Activated T-helper 2 cell treated with anti-CD3 and anti-CD28 coated beads, Interferon-gamma antibody, Interleukin-2, Interleukin-4, amounts not matched to agents 10 μg/mL and 5 μg/mL and 100 μg/mL, durations not matched to agents 14 hours and 24 hours and 36 hours (primary cell): ENCODE measurements around the gene DGKH. TPM values are rescaled to one million over a fixed set of nuclear protein-coding genes. Genes with fewer than 3 reads are reported as not detected.

Source experiments
- DNase-seq: peaks from one replicate; pipeline ENCODE4 v3.0.0; 2021; ENCODE audit warnings: low spot score
- H3K27ac Mint-ChIP-seq: one replicate; pipeline ENCODE4 v1.8.0; 2021; ENCODE audit warnings: mixed read lengths
- H3K27me3 Mint-ChIP-seq: one replicate; pipeline ENCODE4 v1.8.0; 2021; ENCODE audit warnings: low read depth, mixed read lengths
- H3K36me3 Mint-ChIP-seq: one replicate; pipeline ENCODE4 v1.8.0; 2021; ENCODE audit warnings: low read depth, mixed read lengths
- H3K4me1 Mint-ChIP-seq: one replicate; pipeline ENCODE4 v1.8.0; 2021; ENCODE audit warnings: low read depth, mixed read lengths
- H3K4me3 Mint-ChIP-seq: one replicate; pipeline ENCODE4 v1.8.0; 2021; ENCODE audit warnings: low read depth, mild to moderate bottlenecking, moderate library complexity, mixed read lengths
- H3K9me3 Mint-ChIP-seq: one replicate; pipeline ENCODE4 v1.8.0; 2021; ENCODE audit warnings: mixed read lengths
- intact Hi-C: fragments of 100-400 bp; cut with micrococcal nuclease; formaldehyde crosslinking; loops from one replicate; pipeline ENCODE4 v1.15.1; 2023
- total RNA-seq: library from RNA; stranded (reverse); gene quantifications from 2 replicates; pipeline ENCODE4 v1.2.3, GENCODE V29; 2022

DGKH gene
- total RNA-seq, 1 donor from 2014 or later = 13.7 TPM

- H3K4me1 Mint-ChIP-seq = peaks cover 6% of the 10 kb centered on the region
- H3K36me3 Mint-ChIP-seq = no peaks in the 10 kb centered on the region
- intact Hi-C loops = no loop called here
- H3K4me3 Mint-ChIP-seq = no peak overlapping the region
- DNase-seq = no peak
- peaks cover 5% of the 10 kb centered on the region for H3K27me3 Mint-ChIP-seq
- peak overlapping the region; percentile 21 for H3K27ac Mint-ChIP-seq
- H3K9me3 Mint-ChIP-seq = no peaks in the 10 kb centered on the region
These were observed 199.4 kb downstream of the DGKH start for GRCh38 chr13:42247883-42248282.

GRCh38 chr13:42255886-42256285 lies 207.4 kb downstream of the DGKH start:
- Mint-ChIP-seq H3K27ac (no peak overlapping the region), H3K9me3 (peaks cover 7% of the 10 kb centered on the region), H3K27me3 (peaks cover 5% of the 10 kb centered on the region), H3K4me1 (peaks cover 10% of the 10 kb centered on the region), H3K4me3 (no peak overlapping the region), H3K36me3 (no peaks in the 10 kb centered on the region)
- DNase-seq = no peak
- intact Hi-C loops = no loop called here

- Mint-ChIP-seq H3K27ac (no peak overlapping the region), H3K9me3 (peaks cover 13% of the 10 kb centered on the region), H3K27me3 (peaks cover 2% of the 10 kb centered on the region), H3K4me1 (peaks cover 10% of the 10 kb centered on the region), H3K36me3 (no peaks in the 10 kb centered on the region), H3K4me3 (no peak overlapping the region)
- intact Hi-C loops = no loop called here
- no peak for DNase-seq
These were observed 210.3 kb downstream of the DGKH start for GRCh38 chr13:42258747-42259146.

- Mint-ChIP-seq H3K4me3 (no peak overlapping the region), H3K36me3 (no peaks in the 10 kb centered on the region), H3K27me3 (peaks cover 7% of the 10 kb centered on the region), H3K9me3 (peaks cover 13% of the 10 kb centered on the region), H3K27ac (peak overlapping the region; percentile 72), H3K4me1 (peaks cover 10% of the 10 kb centered on the region)
- no peak for DNase-seq
- intact Hi-C loops = no loop called here
These were observed 211.1 kb downstream of the DGKH start for GRCh38 chr13:42259515-42259914.

GRCh38 chr13:42260903-42261654 lies 212.6 kb downstream of the DGKH start:
- no peak overlapping the region for H3K4me3 Mint-ChIP-seq

GRCh38 chr13:42266473-42266872 lies 218.0 kb downstream of the DGKH start:
- H3K4me3 Mint-ChIP-seq = no peak overlapping the region
- peaks cover 12% of the 10 kb centered on the region for H3K4me1 Mint-ChIP-seq
- no peaks in the 10 kb centered on the region for H3K36me3 Mint-ChIP-seq
- no peak overlapping the region for H3K27ac Mint-ChIP-seq
- DNase-seq = no peak
- H3K27me3 Mint-ChIP-seq = peaks cover 9% of the 10 kb centered on the region
- intact Hi-C loops = no loop called here
- peaks cover 9% of the 10 kb centered on the region for H3K9me3 Mint-ChIP-seq

More at GRCh38 chr13:42260903-42261654, 212.6 kb downstream of the DGKH start:
- H3K36me3 Mint-ChIP-seq = no peaks in the 10 kb centered on the region
- peaks cover 10% of the 10 kb centered on the region for H3K4me1 Mint-ChIP-seq
- H3K27ac Mint-ChIP-seq = no peak overlapping the region
- H3K9me3 Mint-ChIP-seq = peaks cover 13% of the 10 kb centered on the region
- no peak for DNase-seq
- peaks cover 9% of the 10 kb centered on the region for H3K27me3 Mint-ChIP-seq
- intact Hi-C loops = no loop called here

- intact Hi-C loops = loop anchor here (2.0 to 10.0 kb wide), 4 partner anchors 223 to 813 kb away; partner anchors contain the start of genes DGKH, RGCC and TNFSF11
- Mint-ChIP-seq H3K4me1 (peaks cover 35% of the 10 kb centered on the region), H3K9me3 (peaks cover 8% of the 10 kb centered on the region), H3K27me3 (peaks cover 2% of the 10 kb centered on the region), H3K27ac (peak overlapping the region; percentile 91), H3K36me3 (peaks cover 17% of the 10 kb centered on the region), H3K4me3 (peak overlapping the region; percentile 78)
- no peak for DNase-seq
These were observed 221.9 kb downstream of the DGKH start for GRCh38 chr13:42270160-42270856.

- Mint-ChIP-seq H3K27ac (peak overlapping the region; percentile 91), H3K27me3 (no peaks in the 10 kb centered on the region), H3K4me1 (peaks cover 40% of the 10 kb centered on the region), H3K36me3 (peaks cover 22% of the 10 kb centered on the region), H3K9me3 (peaks cover 8% of the 10 kb centered on the region), H3K4me3 (peak overlapping the region; percentile 78)
- intact Hi-C loops = loop anchor here (1.0 to 10.0 kb wide), 6 partner anchors 122 to 814 kb away; partner anchors contain the start of genes DGKH, RGCC and TNFSF11
- DNase-seq = no peak
These were observed 222.4 kb downstream of the DGKH start for GRCh38 chr13:42270857-42271215.

GRCh38 chr13:42271337-42272114 lies 223.1 kb downstream of the DGKH start:
- H3K27me3 Mint-ChIP-seq = no peaks in the 10 kb centered on the region
- H3K36me3 Mint-ChIP-seq = peaks cover 26% of the 10 kb centered on the region
- H3K4me3 Mint-ChIP-seq = peak overlapping the region; percentile 78
- peak; percentile 95 for DNase-seq
- peaks cover 44% of the 10 kb centered on the region for H3K4me1 Mint-ChIP-seq
- H3K9me3 Mint-ChIP-seq = peaks cover 8% of the 10 kb centered on the region
- intact Hi-C loops = loop anchor here (1.0 to 10.0 kb wide), 6 partner anchors 122 to 814 kb away; partner anchors contain the start of genes DGKH, RGCC and TNFSF11
- peak overlapping the region; percentile 91 for H3K27ac Mint-ChIP-seq

GRCh38 chr13:42272115-42272803 lies 223.8 kb downstream of the DGKH start, which contains the start of gene AKAP11:
Gene AKAP11, plus strand, starts transcription at chr13:42272152. Its CDS starts 14,197 bp downstream, at chr13:42286349.
- DNase-seq = peak; percentile 50
- Mint-ChIP-seq H3K4me1 (peaks cover 48% of the 10 kb centered on the region), H3K9me3 (peaks cover 8% of the 10 kb centered on the region), H3K27ac (peak within 1 kb of the TSS; percentile 97), H3K4me3 (peak within 1 kb of the TSS; percentile 96), H3K36me3 (peaks cover 29% of the 10 kb centered on the region), H3K27me3 (no peaks in the 10 kb centered on the region)
- intact Hi-C loops = loop anchor here (5.0 to 10.0 kb wide), 3 partner anchors 225 to 815 kb away; partner anchors contain the start of genes DGKH and RGCC

GRCh38 chr13:42272804-42273175 lies 224.3 kb downstream of the DGKH start:
- peak overlapping the region; percentile 97 for H3K27ac Mint-ChIP-seq
- no peak for DNase-seq
- H3K4me3 Mint-ChIP-seq = peak overlapping the region; percentile 96
- H3K36me3 Mint-ChIP-seq = peaks cover 35% of the 10 kb centered on the region
- H3K9me3 Mint-ChIP-seq = peaks cover 8% of the 10 kb centered on the region
- intact Hi-C loops = loop anchor here (5.0 to 10.0 kb wide), 3 partner anchors 225 to 815 kb away; partner anchors contain the start of genes DGKH and RGCC
- H3K4me1 Mint-ChIP-seq = peaks cover 53% of the 10 kb centered on the region
- H3K27me3 Mint-ChIP-seq = no peaks in the 10 kb centered on the region
